SJCRH30 (cell line): ENCODE data around the gene LOXHD1. TPM values are rescaled to one million over a fixed set of nuclear protein-coding genes. Genes with fewer than 3 reads are reported as not detected.

Source experiments
- DNase-seq, 2 experiments: peaks; one replicate each; pipeline ENCODE4 v3.0.0-alpha.2; 2015 to 2020
- H3K27ac ChIP-seq: fragments of 250-450 bp; sonication (Bioruptor Pico); 2 replicates; pipeline ENCODE4 v1.5.1; 2020; ENCODE audit warnings: mild to moderate bottlenecking, moderate library complexity
- H3K27me3 ChIP-seq: fragments of 250-450 bp; sonication (Bioruptor Pico); 2 replicates; pipeline ENCODE4 v1.5.1; 2020; ENCODE audit warnings: mild to moderate bottlenecking, moderate library complexity
- H3K36me3 ChIP-seq: fragments of 250-450 bp; sonication (Bioruptor Pico); 2 replicates; pipeline ENCODE4 v1.5.1; 2020; ENCODE audit warnings: mild to moderate bottlenecking, moderate library complexity
- H3K4me1 ChIP-seq: fragments of 250-450 bp; sonication (Bioruptor Pico); 2 replicates; pipeline ENCODE4 v1.5.1; 2020; ENCODE audit warnings: mild to moderate bottlenecking, moderate library complexity
- H3K4me3 ChIP-seq: fragments of 250-450 bp; sonication (Bioruptor Pico); 2 replicates; pipeline ENCODE4 v1.5.1; 2020; ENCODE audit warnings: mild to moderate bottlenecking, moderate library complexity
- H3K9me3 ChIP-seq: fragments of 250-450 bp; sonication (Bioruptor Pico); replicated peaks from 2 replicates; pipeline ENCODE4 v1.5.1; 2020; ENCODE audit warnings: mild to moderate bottlenecking, moderate library complexity
- total RNA-seq: library from RNA; depleted of rRNA; stranded (reverse); fragments of >200 nt; shearing (Covaris generic); gene quantifications from 2 replicates; pipeline ENCODE4 v1.2.3, GENCODE V29; 2014

The LOXHD1 gene
- total RNA-seq, 1 experiment from 2014 or later = not detected

- no peak overlapping the region for H3K27ac ChIP-seq
- no peaks in the 10 kb centered on the region for H3K36me3 ChIP-seq
- no peak for DNase-seq
- no peaks in the 10 kb centered on the region for H3K9me3 ChIP-seq
- H3K4me1 ChIP-seq = no peaks in the 10 kb centered on the region
- H3K4me3 ChIP-seq = no peak overlapping the region
- no peaks in the 10 kb centered on the region for H3K27me3 ChIP-seq
Measured at GRCh38 chr18:46625069-46625468, 32.0 kb downstream of the LOXHD1 start.

GRCh38 chr18:46624127-46624526, 32.9 kb downstream of the LOXHD1 start:
- Histone ChIP-seq H3K4me3 (no peak overlapping the region), H3K9me3 (no peaks in the 10 kb centered on the region), H3K27me3 (no peaks in the 10 kb centered on the region), H3K27ac (no peak overlapping the region), H3K4me1 (no peaks in the 10 kb centered on the region), H3K36me3 (no peaks in the 10 kb centered on the region)
- DNase-seq = no peak

- no peaks in the 10 kb centered on the region for H3K36me3 ChIP-seq
- H3K9me3 ChIP-seq = no peaks in the 10 kb centered on the region
- H3K27ac ChIP-seq = no peak overlapping the region
- peak; percentile 25 to 38 for DNase-seq
- no peaks in the 10 kb centered on the region for H3K27me3 ChIP-seq
- peak overlapping the region; percentile 12; the same call in 1 of the 2 replicates for H3K4me3 ChIP-seq
- no peaks in the 10 kb centered on the region for H3K4me1 ChIP-seq
Measured at GRCh38 chr18:46623541-46623940, 33.5 kb downstream of the LOXHD1 start.

- Histone ChIP-seq H3K9me3 (no peaks in the 10 kb centered on the region), H3K4me1 (no peaks in the 10 kb centered on the region), H3K27ac (no peak overlapping the region), H3K36me3 (no peaks in the 10 kb centered on the region), H3K4me3 (no peak overlapping the region), H3K27me3 (no peaks in the 10 kb centered on the region)
- peak in 1 of 2 experiments; percentile 17 for DNase-seq
Measured at GRCh38 chr18:46622999-46623398, 34.0 kb downstream of the LOXHD1 start.

- Histone ChIP-seq H3K27me3 (no peaks in the 10 kb centered on the region), H3K4me1 (no peaks in the 10 kb centered on the region)
Measured at GRCh38 chr18:46622451-46622850, 34.6 kb downstream of the LOXHD1 start.

GRCh38 chr18:46621871-46622270, 35.1 kb downstream of the LOXHD1 start:
- no peaks in the 10 kb centered on the region for H3K4me1 ChIP-seq
- DNase-seq = no peak
- no peak overlapping the region for H3K27ac ChIP-seq
- H3K9me3 ChIP-seq = no peaks in the 10 kb centered on the region
- no peaks in the 10 kb centered on the region for H3K27me3 ChIP-seq
- H3K36me3 ChIP-seq = no peaks in the 10 kb centered on the region
- no peak overlapping the region for H3K4me3 ChIP-seq

More at GRCh38 chr18:46622451-46622850, 34.6 kb downstream of the LOXHD1 start:
- Histone ChIP-seq H3K4me3 (no peak overlapping the region), H3K36me3 (no peaks in the 10 kb centered on the region), H3K27ac (no peak overlapping the region), H3K9me3 (no peaks in the 10 kb centered on the region)
- DNase-seq = no peak

GRCh38 chr18:46621111-46621766, 35.8 kb downstream of the LOXHD1 start:
- Histone ChIP-seq H3K4me3 (no peak overlapping the region), H3K27ac (no peak overlapping the region), H3K36me3 (no peaks in the 10 kb centered on the region), H3K9me3 (no peaks in the 10 kb centered on the region), H3K27me3 (no peaks in the 10 kb centered on the region), H3K4me1 (no peaks in the 10 kb centered on the region)
- DNase-seq = no peak

- no peaks in the 10 kb centered on the region for H3K36me3 ChIP-seq
- no peak overlapping the region for H3K27ac ChIP-seq
- H3K4me3 ChIP-seq = no peak overlapping the region
- no peaks in the 10 kb centered on the region for H3K4me1 ChIP-seq
- DNase-seq = no peak
- no peaks in the 10 kb centered on the region for H3K9me3 ChIP-seq
- no peaks in the 10 kb centered on the region for H3K27me3 ChIP-seq
Measured at GRCh38 chr18:46619559-46619958, 37.5 kb downstream of the LOXHD1 start.

GRCh38 chr18:46615720-46616119, 41.3 kb downstream of the LOXHD1 start:
- Histone ChIP-seq H3K36me3 (no peaks in the 10 kb centered on the region), H3K27ac (no peak overlapping the region), H3K4me1 (no peaks in the 10 kb centered on the region), H3K27me3 (no peaks in the 10 kb centered on the region), H3K4me3 (no peak overlapping the region), H3K9me3 (no peaks in the 10 kb centered on the region)
- DNase-seq = no peak

GRCh38 chr18:46609048-46609447, 48.0 kb downstream of the LOXHD1 start:
- Histone ChIP-seq H3K27me3 (no peaks in the 10 kb centered on the region), H3K9me3 (no peaks in the 10 kb centered on the region), H3K27ac (no peak overlapping the region), H3K36me3 (no peaks in the 10 kb centered on the region), H3K4me1 (no peaks in the 10 kb centered on the region), H3K4me3 (no peak overlapping the region)
- peak in 1 of 2 experiments; percentile 8 for DNase-seq

GRCh38 chr18:46607926-46608325, 49.1 kb downstream of the LOXHD1 start:
- Histone ChIP-seq H3K27me3 (no peaks in the 10 kb centered on the region), H3K4me3 (no peak overlapping the region), H3K27ac (no peak overlapping the region), H3K36me3 (no peaks in the 10 kb centered on the region), H3K9me3 (no peaks in the 10 kb centered on the region), H3K4me1 (no peaks in the 10 kb centered on the region)
- DNase-seq = no peak

GRCh38 chr18:46601141-46601805, 55.7 kb downstream of the LOXHD1 start:
- no peak for DNase-seq
- Histone ChIP-seq H3K9me3 (no peaks in the 10 kb centered on the region), H3K4me1 (peaks cover 2% of the 10 kb centered on the region; the same call in 1 of the 2 replicates), H3K36me3 (no peaks in the 10 kb centered on the region), H3K27ac (no peak overlapping the region), H3K4me3 (no peak overlapping the region), H3K27me3 (no peaks in the 10 kb centered on the region)

GRCh38 chr18:46596119-46596518, 60.9 kb downstream of the LOXHD1 start:
- Histone ChIP-seq H3K27ac (no peak overlapping the region), H3K27me3 (no peaks in the 10 kb centered on the region), H3K4me1 (peaks cover 9% of the 10 kb centered on the region), H3K36me3 (no peaks in the 10 kb centered on the region), H3K4me3 (no peak overlapping the region), H3K9me3 (no peaks in the 10 kb centered on the region)
- peak in 1 of 2 experiments; percentile 53 for DNase-seq

GRCh38 chr18:46591783-46592391, 65.1 kb downstream of the LOXHD1 start:
- peaks cover 9% of the 10 kb centered on the region for H3K4me1 ChIP-seq
- H3K4me3 ChIP-seq = no peak overlapping the region
- no peaks in the 10 kb centered on the region for H3K9me3 ChIP-seq
- no peaks in the 10 kb centered on the region for H3K27me3 ChIP-seq
- peak in 1 of 2 experiments; percentile 1 for DNase-seq
- no peak overlapping the region for H3K27ac ChIP-seq
- no peaks in the 10 kb centered on the region for H3K36me3 ChIP-seq

GRCh38 chr18:46590103-46590502, 66.9 kb downstream of the LOXHD1 start:
- H3K27ac ChIP-seq = no peak overlapping the region
- no peaks in the 10 kb centered on the region for H3K36me3 ChIP-seq
- no peak for DNase-seq
- H3K4me1 ChIP-seq = no peaks in the 10 kb centered on the region
- H3K9me3 ChIP-seq = no peaks in the 10 kb centered on the region
- no peak overlapping the region for H3K4me3 ChIP-seq
- H3K27me3 ChIP-seq = no peaks in the 10 kb centered on the region
